Panc1 (cell line): Measurements from ENCODE around the gene FAM120B. TPM values are rescaled to one million over a fixed set of nuclear protein-coding genes. Genes with fewer than 3 reads are reported as not detected.

Source experiments
- ATAC-seq: fragments of 200-7000 bp; cut with Tn5 transposase; 2 replicates; pipeline ENCODE4 v1.9.1; 2020; ENCODE audit warnings: mild to moderate bottlenecking, moderate library complexity
- BruUV-seq: library from RNA; stranded (reverse); fragments of 400-500 nt; replicated peaks from 2 replicates; lab custom pipeline; 2021; lab: Mats Ljungman, UMichigan
- CTCF ChIA-PET: fragments of 300-600 bp; sonication (Branson Sonifier 250); formaldehyde crosslinking; loops from one replicate; lab custom pipeline; 2022; ENCODE audit warnings: antibody characterized with exemption; lab: Charles Lee
- POLR2A ChIA-PET: fragments of 300-600 bp; sonication (Branson Sonifier 250); formaldehyde crosslinking; loops from one replicate; lab custom pipeline; 2022; ENCODE audit warnings: antibody characterized with exemption; lab: Charles Lee
- DNase-seq: peaks from one replicate; pipeline ENCODE4 v3.0.0-alpha.2; 2010; ENCODE audit warnings: low read depth, low spot score
- H3K27ac ChIP-seq: 2 replicates; pipeline ENCODE4 v1.5.1; 2011; ENCODE audit warnings: mild to moderate bottlenecking, low read length, inconsistent platforms
- H3K27me3 ChIP-seq: fragments of 200-500 bp; sonication (Bioruptor generic); 2 replicates; pipeline ENCODE4 v1.6.0; 2014; ENCODE audit warnings: low read length, inconsistent platforms; ENCODE audit not compliant: control insufficient read depth, insufficient read depth
- H3K36me3 ChIP-seq: fragments of 200-500 bp; sonication (Bioruptor generic); 2 replicates; pipeline ENCODE4 v1.5.1; 2014; ENCODE audit warnings: inconsistent platforms, mild to moderate bottlenecking, low read length, moderate library complexity; ENCODE audit not compliant: control insufficient read depth, insufficient read depth
- H3K4me1 ChIP-seq: 2 replicates; pipeline ENCODE4 v1.5.1; 2011; ENCODE audit warnings: inconsistent platforms, mild to moderate bottlenecking, low read length, moderate library complexity; ENCODE audit not compliant: control insufficient read depth, insufficient read depth
- H3K4me3 ChIP-seq, 2 experiments: 2 replicates each; pipeline ENCODE4 v1.5.1; 2011 to 2012; ENCODE audit warnings: low read depth in 2 of 2, low read length in 2 of 2, mild to moderate bottlenecking in 2 of 2, inconsistent platforms in 1 of 2, moderate library complexity in 1 of 2
- H3K9me3 ChIP-seq: fragments of 200-500 bp; sonication (Bioruptor generic); 2 replicates; pipeline ENCODE4 v1.5.1; 2014; ENCODE audit warnings: low read depth, mild to moderate bottlenecking, inconsistent platforms, low read length, moderate library complexity; ENCODE audit not compliant: control insufficient read depth, insufficient read depth
- POLR2AphosphoS5 ChIP-seq: IDR thresholded peaks from 2 replicates; pipeline ENCODE4 v1.6.1; 2012; ENCODE audit warnings: mild to moderate bottlenecking, low read depth, low read length, moderate library complexity
- SIN3A ChIP-seq: IDR thresholded peaks from 2 replicates; pipeline ENCODE4 v1.6.1; 2012; ENCODE audit warnings: low read depth, mild to moderate bottlenecking, low read length, moderate library complexity, borderline replicate concordance; ENCODE audit not compliant: insufficient read depth
- TCF7L2 ChIP-seq: IDR thresholded peaks from 2 replicates; pipeline ENCODE4 v1.6.1; 2011; ENCODE audit warnings: mild to moderate bottlenecking, low read depth, low read length, inconsistent platforms
- in situ Hi-C: cut with HindIII; loops from 2 replicates; pipeline ENCODE4 v1.10.0; 2016; ENCODE audit warnings: low sequenced_read_pairs, low pct_unique_long_range_greater_than_20kb
- intact Hi-C: fragments of 100-400 bp; cut with micrococcal nuclease; formaldehyde crosslinking; loops from one replicate; pipeline ENCODE4 v1.10.0; 2022; ENCODE audit not compliant: unreplicated experiment
- total RNA-seq: library from RNA; stranded (reverse); gene quantifications from one replicate; pipeline ENCODE4 v1.2.1, GENCODE V29; 2021; ENCODE audit not compliant: unreplicated experiment
- TF ChIP-seq, protein P1 (sequence below), 2 experiments: IDR thresholded peaks; 2 replicates each; pipeline ENCODE4 v1.6.1; 2011 to 2012; ENCODE audit warnings: low read depth in 2 of 2, control low read depth in 1 of 2, low read length in 1 of 2, mild to moderate bottlenecking in 1 of 2, moderate library complexity in 1 of 2; ENCODE audit not compliant: insufficient read depth in 1 of 2
- TF ChIP-seq, protein P2 (sequence below): fragments of 450-650 bp; IDR thresholded peaks from 2 replicates; pipeline ENCODE4 v1.5.1; 2017; ENCODE audit warnings: mild to moderate bottlenecking

The FAM120B gene
- total RNA-seq, 1 experiment from 2014 or later: 38.0 TPM

DNA sequence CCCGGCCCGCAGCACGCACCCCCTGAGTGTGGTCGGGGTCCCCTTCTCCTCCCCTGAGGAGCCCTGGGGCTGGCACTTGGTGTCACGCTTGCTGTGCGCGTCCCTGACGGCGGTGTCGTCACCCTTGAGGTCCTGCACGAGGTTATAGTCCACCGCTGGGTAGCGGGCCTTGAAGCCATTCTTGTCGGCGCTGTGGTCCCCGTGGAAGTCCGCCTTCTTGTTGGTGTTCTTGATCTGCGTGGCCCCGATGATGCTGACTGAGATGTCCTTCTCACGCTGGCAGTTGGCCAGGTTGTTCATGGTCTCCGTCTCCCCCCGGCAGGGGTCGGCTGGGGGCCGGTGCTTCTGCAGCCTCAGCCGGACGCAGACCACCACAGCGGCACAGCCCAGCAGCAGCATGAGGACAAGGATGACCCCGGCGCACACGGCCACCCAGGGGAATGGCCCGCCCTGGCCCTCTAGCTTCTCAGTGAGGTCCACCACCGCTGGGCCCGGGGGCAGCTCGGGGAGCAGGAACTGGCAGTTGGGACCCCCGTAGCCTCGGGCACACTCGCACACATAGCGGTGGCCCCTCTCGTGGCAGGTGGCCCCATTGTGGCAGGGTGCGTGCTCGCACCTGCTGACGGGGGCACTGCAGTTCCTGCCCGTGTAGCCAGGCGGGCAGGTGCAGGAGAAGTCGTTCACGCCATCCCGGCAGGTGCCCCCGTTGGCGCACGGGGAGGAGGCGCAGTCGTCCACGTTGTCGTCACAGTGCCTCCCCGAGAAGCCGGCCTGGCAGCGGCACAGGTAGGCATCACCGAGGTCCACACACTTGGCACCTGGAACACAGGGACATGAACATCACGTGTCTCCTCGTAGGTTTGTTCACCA lies 23.1 kb upstream of the FAM120B start:
- CTCF ChIA-PET: no interaction called here
- in situ Hi-C loops: no loop called here
- no peak overlapping the region for H3K27ac ChIP-seq
- POLR2A ChIA-PET: no interaction called here
- no peaks in the 10 kb centered on the region for H3K36me3 ChIP-seq
- intact Hi-C loops: no loop called here
- no peaks in the 10 kb centered on the region for H3K9me3 ChIP-seq
- H3K27me3 ChIP-seq: 0 out of 2 replicates have a peak, but pooled peaks cover 2% of the 10 kb centered on the region
- BruUV-seq: no TSS peak
- no peak for ATAC-seq
- peaks cover 10% of the 10 kb centered on the region for H3K4me1 ChIP-seq
- no peak for DNase-seq
- no peak overlapping the region for H3K4me3 ChIP-seq
- TF ChIP-seq, protein P1, sequence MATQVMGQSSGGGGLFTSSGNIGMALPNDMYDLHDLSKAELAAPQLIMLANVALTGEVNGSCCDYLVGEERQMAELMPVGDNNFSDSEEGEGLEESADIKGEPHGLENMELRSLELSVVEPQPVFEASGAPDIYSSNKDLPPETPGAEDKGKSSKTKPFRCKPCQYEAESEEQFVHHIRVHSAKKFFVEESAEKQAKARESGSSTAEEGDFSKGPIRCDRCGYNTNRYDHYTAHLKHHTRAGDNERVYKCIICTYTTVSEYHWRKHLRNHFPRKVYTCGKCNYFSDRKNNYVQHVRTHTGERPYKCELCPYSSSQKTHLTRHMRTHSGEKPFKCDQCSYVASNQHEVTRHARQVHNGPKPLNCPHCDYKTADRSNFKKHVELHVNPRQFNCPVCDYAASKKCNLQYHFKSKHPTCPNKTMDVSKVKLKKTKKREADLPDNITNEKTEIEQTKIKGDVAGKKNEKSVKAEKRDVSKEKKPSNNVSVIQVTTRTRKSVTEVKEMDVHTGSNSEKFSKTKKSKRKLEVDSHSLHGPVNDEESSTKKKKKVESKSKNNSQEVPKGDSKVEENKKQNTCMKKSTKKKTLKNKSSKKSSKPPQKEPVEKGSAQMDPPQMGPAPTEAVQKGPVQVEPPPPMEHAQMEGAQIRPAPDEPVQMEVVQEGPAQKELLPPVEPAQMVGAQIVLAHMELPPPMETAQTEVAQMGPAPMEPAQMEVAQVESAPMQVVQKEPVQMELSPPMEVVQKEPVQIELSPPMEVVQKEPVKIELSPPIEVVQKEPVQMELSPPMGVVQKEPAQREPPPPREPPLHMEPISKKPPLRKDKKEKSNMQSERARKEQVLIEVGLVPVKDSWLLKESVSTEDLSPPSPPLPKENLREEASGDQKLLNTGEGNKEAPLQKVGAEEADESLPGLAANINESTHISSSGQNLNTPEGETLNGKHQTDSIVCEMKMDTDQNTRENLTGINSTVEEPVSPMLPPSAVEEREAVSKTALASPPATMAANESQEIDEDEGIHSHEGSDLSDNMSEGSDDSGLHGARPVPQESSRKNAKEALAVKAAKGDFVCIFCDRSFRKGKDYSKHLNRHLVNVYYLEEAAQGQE (IDR thresholded peaks at IDR 0.05; ENCODE audit: insufficient read depth in 1 of 2, low read depth in 2 of 2, low read length in 1 of 2): no peak
- TF ChIP-seq, protein P2, sequence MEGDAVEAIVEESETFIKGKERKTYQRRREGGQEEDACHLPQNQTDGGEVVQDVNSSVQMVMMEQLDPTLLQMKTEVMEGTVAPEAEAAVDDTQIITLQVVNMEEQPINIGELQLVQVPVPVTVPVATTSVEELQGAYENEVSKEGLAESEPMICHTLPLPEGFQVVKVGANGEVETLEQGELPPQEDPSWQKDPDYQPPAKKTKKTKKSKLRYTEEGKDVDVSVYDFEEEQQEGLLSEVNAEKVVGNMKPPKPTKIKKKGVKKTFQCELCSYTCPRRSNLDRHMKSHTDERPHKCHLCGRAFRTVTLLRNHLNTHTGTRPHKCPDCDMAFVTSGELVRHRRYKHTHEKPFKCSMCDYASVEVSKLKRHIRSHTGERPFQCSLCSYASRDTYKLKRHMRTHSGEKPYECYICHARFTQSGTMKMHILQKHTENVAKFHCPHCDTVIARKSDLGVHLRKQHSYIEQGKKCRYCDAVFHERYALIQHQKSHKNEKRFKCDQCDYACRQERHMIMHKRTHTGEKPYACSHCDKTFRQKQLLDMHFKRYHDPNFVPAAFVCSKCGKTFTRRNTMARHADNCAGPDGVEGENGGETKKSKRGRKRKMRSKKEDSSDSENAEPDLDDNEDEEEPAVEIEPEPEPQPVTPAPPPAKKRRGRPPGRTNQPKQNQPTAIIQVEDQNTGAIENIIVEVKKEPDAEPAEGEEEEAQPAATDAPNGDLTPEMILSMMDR: no peak
- TF ChIP-seq POLR2AphosphoS5: no peak
- TF ChIP-seq TCF7L2: no peak
- no peak for TF ChIP-seq SIN3A

DNA sequence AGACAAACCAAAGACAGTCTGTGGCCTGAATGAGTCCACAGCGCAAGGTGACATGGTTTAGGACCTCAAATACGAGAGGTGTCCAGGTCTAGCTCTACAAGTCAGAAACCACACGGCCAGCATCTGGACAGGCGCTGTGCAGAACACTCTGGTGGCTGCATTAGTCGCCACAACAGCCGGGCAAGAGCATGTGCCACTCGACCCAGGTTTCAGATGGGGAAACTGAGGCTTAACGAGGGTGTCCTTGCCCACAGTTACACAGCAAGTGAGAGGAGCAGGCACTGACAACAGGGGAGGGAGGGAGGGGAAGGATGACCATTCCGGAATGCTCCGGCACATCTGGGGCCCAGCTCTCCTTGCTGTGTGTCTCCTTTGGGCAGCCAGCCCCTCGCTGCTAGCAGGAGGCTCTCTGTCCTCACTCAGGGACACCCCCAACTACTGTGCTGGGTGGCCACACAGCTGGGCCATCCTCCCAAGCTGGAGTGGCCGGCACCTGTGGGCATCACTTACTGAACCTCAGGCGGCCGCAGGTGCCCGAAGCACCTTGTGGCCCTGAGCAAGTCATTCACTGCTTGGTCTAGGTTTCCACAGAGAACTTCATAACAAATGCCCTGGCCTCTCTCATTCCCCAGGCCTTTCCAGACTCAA lies 22.3 kb upstream of the FAM120B start:
- Histone ChIP-seq H3K4me3 (no peak overlapping the region), H3K27ac (no peak overlapping the region), H3K4me1 (peaks cover 10% of the 10 kb centered on the region), H3K27me3 (peaks cover 6% of the 10 kb centered on the region; the same call in 1 of the 2 replicates), H3K9me3 (no peaks in the 10 kb centered on the region), H3K36me3 (no peaks in the 10 kb centered on the region)
- no peak for TF ChIP-seq POLR2AphosphoS5
- TF ChIP-seq, protein P2: no peak
- TF ChIP-seq SIN3A: no peak
- TF ChIP-seq, protein P1 (IDR thresholded peaks at IDR 0.05; ENCODE audit: insufficient read depth in 1 of 2, low read depth in 2 of 2, low read length in 1 of 2): no peak
- no peak for TF ChIP-seq TCF7L2
- intact Hi-C loops: no loop called here
- in situ Hi-C loops: no loop called here
- CTCF ChIA-PET: no interaction called here
- no TSS peak for BruUV-seq
- no peak for ATAC-seq
- DNase-seq: no peak
- POLR2A ChIA-PET: no interaction called here
